HCT116 (cell line): ENCODE results near the gene DYNC1LI1. TPM values are rescaled to one million over a fixed set of nuclear protein-coding genes. Genes with fewer than 3 reads are reported as not detected.

Source experiments
- ATAC-seq: fragments of 200-7000 bp; cut with Tn5 transposase; 2 replicates; pipeline ENCODE4 v1.9.1; 2020; ENCODE audit warnings: mild to moderate bottlenecking, moderate library complexity
- BruUV-seq: library from RNA; stranded (reverse); fragments of 400-500 nt; replicated peaks from 2 replicates; lab custom pipeline; 2021; lab: Mats Ljungman, UMichigan
- CTCF ChIA-PET: fragments of 300-600 bp; sonication (Branson Sonifier 250); formaldehyde crosslinking; loops from one replicate; lab custom pipeline; 2021; ENCODE audit warnings: antibody characterized with exemption; lab: Charles Lee
- POLR2A ChIA-PET: fragments of 300-600, 350-600 bp; sonication (Branson Sonifier 250); formaldehyde crosslinking; loops from one replicate; lab custom pipeline; 2021; ENCODE audit warnings: antibody characterized with exemption; lab: Charles Lee
- RAD21 ChIA-PET, 2 experiments: fragments of 300-600 bp; sonication (Branson Sonifier 250); formaldehyde crosslinking; loops; one replicate each; lab custom pipeline; 2023; ENCODE audit warnings: low total read pairs in 2 of 2; ENCODE audit not compliant: uncharacterized antibody in 2 of 2, unreplicated experiment in 2 of 2, low non-redundant PET in 1 of 2; lab: Charles Lee
- DNase-seq: peaks from one replicate; pipeline ENCODE4 v3.0.0-alpha.2; 2010; ENCODE audit warnings: low read depth, low spot score
- H2AFZ ChIP-seq: fragments of 200-600 bp; shearing (Covaris generic), sonication (generic); 2 replicates; pipeline ENCODE4 v1.6.1; 2017; ENCODE audit warnings: low read depth, mixed run types, mixed read lengths, antibody characterized with exemption, low read length; ENCODE audit not compliant: poor library complexity, severe bottlenecking
- H3K27ac ChIP-seq: 2 replicates; pipeline ENCODE4 v1.5.1; 2012; ENCODE audit warnings: low read depth, low read length
- H3K27me3 ChIP-seq: fragments of 200-600 bp; sonication (generic); 2 replicates; pipeline ENCODE4 v1.6.1; 2016; ENCODE audit warnings: mixed run types, low read length, mixed read lengths; ENCODE audit not compliant: insufficient read depth
- H3K36me3 ChIP-seq, 2 experiments: fragments of 200-500 bp in 1 of 2; fragments of 200-600 bp in 1 of 2; sonication (Bioruptor generic) in 1 of 2; sonication (generic) in 1 of 2; 2 replicates each; pipeline versions ENCODE4 v1.5.1 to v1.6.1; 2014 to 2016; ENCODE audit warnings: low read length in 2 of 2, inconsistent platforms in 1 of 2, mixed read lengths in 1 of 2, mixed run types in 1 of 2; ENCODE audit not compliant: insufficient read depth in 2 of 2, control insufficient read depth in 1 of 2
- H3K4me1 ChIP-seq, 2 experiments: fragments of 200-600 bp in 1 of 2; sonication (generic) in 1 of 2; 2 replicates each; pipeline versions ENCODE4 v1.5.1 to v1.6.1; 2012 to 2017; ENCODE audit warnings: low read length in 2 of 2, inconsistent platforms in 1 of 2, mild to moderate bottlenecking in 1 of 2, mixed read lengths in 1 of 2, mixed run types in 1 of 2, moderate library complexity in 1 of 2; ENCODE audit not compliant: insufficient read depth in 2 of 2, control insufficient read depth in 1 of 2
- H3K4me2 ChIP-seq: fragments of 200-600 bp; sonication (generic); 2 replicates; pipeline ENCODE4 v1.6.1; 2017; ENCODE audit warnings: mixed run types, low read length, mixed read lengths
- H3K4me3 ChIP-seq, 2 experiments: fragments of 200-600 bp in 1 of 2; sonication (generic) in 1 of 2; replicated peaks in 1 of 2; 2 replicates each; pipeline ENCODE4 v1.5.1; 2011 to 2016; ENCODE audit warnings: low read length in 2 of 2, control low read depth in 1 of 2, low read depth in 1 of 2, mild to moderate bottlenecking in 1 of 2, mixed read lengths in 1 of 2, mixed run types in 1 of 2
- H3K79me2 ChIP-seq: fragments of 200-600 bp; sonication (generic); 2 replicates; pipeline ENCODE4 v1.6.1; 2017; ENCODE audit warnings: mild to moderate bottlenecking, mixed run types, low read length, moderate library complexity, mixed read lengths; ENCODE audit not compliant: insufficient read depth
- H3K9ac ChIP-seq: fragments of 200-600 bp; sonication (generic); 2 replicates; pipeline ENCODE4 v1.6.1; 2016; ENCODE audit warnings: low read length, mixed read lengths
- H3K9me2 ChIP-seq: fragments of 200-600 bp; sonication (generic), shearing (Covaris generic); 2 replicates; pipeline ENCODE4 v1.6.1; 2017; ENCODE audit warnings: mixed run types, mild to moderate bottlenecking, moderate library complexity; ENCODE audit not compliant: insufficient read depth
- H3K9me3 ChIP-seq, 2 experiments: fragments of 200-500 bp in 1 of 2; fragments of 200-600 bp in 1 of 2; sonication (Bioruptor generic) in 1 of 2; sonication (generic) in 1 of 2; 2 replicates each; pipeline ENCODE4 v1.6.1; 2014 to 2017; ENCODE audit warnings: low read length in 2 of 2, mixed read lengths in 2 of 2, inconsistent platforms in 1 of 2, low read depth in 1 of 2, mild to moderate bottlenecking in 1 of 2, mixed run types in 1 of 2, moderate library complexity in 1 of 2; ENCODE audit not compliant: control insufficient read depth in 1 of 2, insufficient read depth in 1 of 2
- H4K20me1 ChIP-seq: fragments of 200-600 bp; sonication (generic), shearing (Covaris generic); 2 replicates; pipeline ENCODE4 v1.6.1; 2017; ENCODE audit warnings: mixed run types, mild to moderate bottlenecking, moderate library complexity; ENCODE audit not compliant: insufficient read depth
- CEBPB ChIP-seq: IDR thresholded peaks from 2 replicates; pipeline ENCODE4 v1.6.1; 2012; ENCODE audit warnings: low read depth
- EGR1 ChIP-seq: IDR thresholded peaks from 2 replicates; pipeline ENCODE4 v1.6.1; 2012; ENCODE audit warnings: low read depth
- ELF1 ChIP-seq: IDR thresholded peaks from 2 replicates; pipeline ENCODE4 v1.6.1; 2012; ENCODE audit warnings: low read depth, borderline replicate concordance
- EZH2phosphoT487 ChIP-seq: fragments of 200-600 bp; IDR thresholded peaks from 2 replicates; pipeline ENCODE4 v1.6.1; 2018; ENCODE audit warnings: antibody characterized with exemption, borderline replicate concordance
- FOSL1 ChIP-seq: IDR thresholded peaks from 2 replicates; pipeline ENCODE4 v1.6.1; 2012; ENCODE audit warnings: low read depth
- POLR2A ChIP-seq: IDR thresholded peaks from 2 replicates; pipeline ENCODE4 v1.7.0; 2011; ENCODE audit warnings: borderline replicate concordance; ENCODE audit not compliant: insufficient read depth, insufficient read length; ENCODE audit errors: extremely low read depth
- POLR2AphosphoS5 ChIP-seq: IDR thresholded peaks from 2 replicates; pipeline ENCODE4 v1.6.1; 2011; ENCODE audit warnings: mild to moderate bottlenecking, low read depth, low read length, moderate library complexity
- RAD21 ChIP-seq: IDR thresholded peaks from 2 replicates; pipeline ENCODE4 v1.6.1; 2012; ENCODE audit warnings: low read depth, mild to moderate bottlenecking
- SIN3A ChIP-seq: IDR thresholded peaks from 2 replicates; pipeline ENCODE4 v1.6.1; 2012; ENCODE audit warnings: low read depth
- SRF ChIP-seq: IDR thresholded peaks from 2 replicates; pipeline ENCODE4 v1.6.1; 2012; ENCODE audit warnings: low read depth
- TCF7L2 ChIP-seq: IDR thresholded peaks from 2 replicates; pipeline ENCODE4 v1.7.0; 2011; ENCODE audit warnings: borderline replicate concordance, inconsistent platforms; ENCODE audit not compliant: insufficient read depth, insufficient read length; ENCODE audit errors: extremely low read depth
- ZFX ChIP-seq: fragments of 450-650 bp; IDR thresholded peaks from 2 replicates; pipeline ENCODE4 v1.6.1; 2017
- intact Hi-C: fragments of 100-400 bp; cut with micrococcal nuclease; formaldehyde crosslinking; loops from 2 replicates; pipeline ENCODE4 v1.10.0; 2022
- total RNA-seq: library from RNA; stranded (reverse); gene quantifications from one replicate; pipeline ENCODE4 v1.2.1, GENCODE V29; 2021; ENCODE audit not compliant: unreplicated experiment
- TF ChIP-seq, protein P1 (sequence below): IDR thresholded peaks from 2 replicates; pipeline ENCODE4 v1.6.1; 2011; ENCODE audit warnings: mild to moderate bottlenecking, low read length, moderate library complexity; ENCODE audit not compliant: insufficient replicate concordance; ENCODE audit errors: extremely low read depth
- TF ChIP-seq, protein P2 (sequence below): IDR thresholded peaks from 2 replicates; pipeline ENCODE4 v1.6.1; 2012; ENCODE audit warnings: low read depth
- TF ChIP-seq, protein P3 (sequence below): IDR thresholded peaks from 2 replicates; pipeline ENCODE4 v1.6.1; 2012

DYNC1LI1 gene
- total RNA-seq, 1 experiment from 2014 or later, result 39.4 TPM

DNA sequence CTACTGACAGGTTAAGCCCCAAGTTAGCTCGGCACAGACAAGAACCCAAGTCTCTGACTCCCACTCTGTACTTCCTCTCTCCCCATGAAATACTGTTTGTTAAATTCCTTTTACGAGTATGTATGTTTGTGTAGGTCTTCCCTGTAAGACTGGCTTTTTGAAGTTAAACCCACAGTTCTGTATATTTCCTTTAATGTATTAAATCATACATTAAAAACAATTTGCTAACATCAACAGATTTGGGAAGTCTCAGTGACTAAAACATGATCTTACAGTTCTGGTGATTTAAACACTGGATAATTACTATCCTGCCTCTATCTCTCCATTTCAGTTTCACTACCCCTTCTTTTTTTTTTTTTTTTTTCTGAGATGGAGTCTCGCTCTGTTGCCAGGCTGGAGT is 72.4 kb downstream of the DYNC1LI1 start:
- no peak overlapping the region for H2AFZ ChIP-seq
- CTCF ChIA-PET, result no interaction called here
- H3K4me2 ChIP-seq, result no peak overlapping the region
- H3K36me3 ChIP-seq, result no peaks in the 10 kb centered on the region
- no peaks in the 10 kb centered on the region for H3K27me3 ChIP-seq
- ATAC-seq, result no peak
- no TSS peak for BruUV-seq
- POLR2A ChIA-PET, result no interaction called here
- H3K79me2 ChIP-seq, result peaks cover 26% of the 10 kb centered on the region
- H3K9ac ChIP-seq, result no peak overlapping the region
- RAD21 ChIA-PET, result no interaction called here
- peaks cover 3% of the 10 kb centered on the region; the same call in 1 of the 2 replicates for H4K20me1 ChIP-seq
- intact Hi-C loops, result no loop called here
- H3K4me3 ChIP-seq, result no peak overlapping the region
- DNase-seq, result no peak
- H3K4me1 ChIP-seq, result peaks cover 8 to 17% of the 10 kb centered on the region in 2 experiments; a peak in 3 of 4 replicates
- TF ChIP-seq CEBPB (no peak), ZFX (no peak), FOSL1 (no peak), ELF1 (no peak), EZH2phosphoT487 (no peak), POLR2AphosphoS5 (no peak), RAD21 (no peak), SRF (no peak), POLR2A (no peak), SIN3A (no peak), EGR1 (no peak), TCF7L2 (no peak)
- TF ChIP-seq, protein P1, sequence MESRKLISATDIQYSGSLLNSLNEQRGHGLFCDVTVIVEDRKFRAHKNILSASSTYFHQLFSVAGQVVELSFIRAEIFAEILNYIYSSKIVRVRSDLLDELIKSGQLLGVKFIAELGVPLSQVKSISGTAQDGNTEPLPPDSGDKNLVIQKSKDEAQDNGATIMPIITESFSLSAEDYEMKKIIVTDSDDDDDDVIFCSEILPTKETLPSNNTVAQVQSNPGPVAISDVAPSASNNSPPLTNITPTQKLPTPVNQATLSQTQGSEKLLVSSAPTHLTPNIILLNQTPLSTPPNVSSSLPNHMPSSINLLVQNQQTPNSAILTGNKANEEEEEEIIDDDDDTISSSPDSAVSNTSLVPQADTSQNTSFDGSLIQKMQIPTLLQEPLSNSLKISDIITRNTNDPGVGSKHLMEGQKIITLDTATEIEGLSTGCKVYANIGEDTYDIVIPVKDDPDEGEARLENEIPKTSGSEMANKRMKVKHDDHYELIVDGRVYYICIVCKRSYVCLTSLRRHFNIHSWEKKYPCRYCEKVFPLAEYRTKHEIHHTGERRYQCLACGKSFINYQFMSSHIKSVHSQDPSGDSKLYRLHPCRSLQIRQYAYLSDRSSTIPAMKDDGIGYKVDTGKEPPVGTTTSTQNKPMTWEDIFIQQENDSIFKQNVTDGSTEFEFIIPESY, result no peak
- TF ChIP-seq, protein P2, sequence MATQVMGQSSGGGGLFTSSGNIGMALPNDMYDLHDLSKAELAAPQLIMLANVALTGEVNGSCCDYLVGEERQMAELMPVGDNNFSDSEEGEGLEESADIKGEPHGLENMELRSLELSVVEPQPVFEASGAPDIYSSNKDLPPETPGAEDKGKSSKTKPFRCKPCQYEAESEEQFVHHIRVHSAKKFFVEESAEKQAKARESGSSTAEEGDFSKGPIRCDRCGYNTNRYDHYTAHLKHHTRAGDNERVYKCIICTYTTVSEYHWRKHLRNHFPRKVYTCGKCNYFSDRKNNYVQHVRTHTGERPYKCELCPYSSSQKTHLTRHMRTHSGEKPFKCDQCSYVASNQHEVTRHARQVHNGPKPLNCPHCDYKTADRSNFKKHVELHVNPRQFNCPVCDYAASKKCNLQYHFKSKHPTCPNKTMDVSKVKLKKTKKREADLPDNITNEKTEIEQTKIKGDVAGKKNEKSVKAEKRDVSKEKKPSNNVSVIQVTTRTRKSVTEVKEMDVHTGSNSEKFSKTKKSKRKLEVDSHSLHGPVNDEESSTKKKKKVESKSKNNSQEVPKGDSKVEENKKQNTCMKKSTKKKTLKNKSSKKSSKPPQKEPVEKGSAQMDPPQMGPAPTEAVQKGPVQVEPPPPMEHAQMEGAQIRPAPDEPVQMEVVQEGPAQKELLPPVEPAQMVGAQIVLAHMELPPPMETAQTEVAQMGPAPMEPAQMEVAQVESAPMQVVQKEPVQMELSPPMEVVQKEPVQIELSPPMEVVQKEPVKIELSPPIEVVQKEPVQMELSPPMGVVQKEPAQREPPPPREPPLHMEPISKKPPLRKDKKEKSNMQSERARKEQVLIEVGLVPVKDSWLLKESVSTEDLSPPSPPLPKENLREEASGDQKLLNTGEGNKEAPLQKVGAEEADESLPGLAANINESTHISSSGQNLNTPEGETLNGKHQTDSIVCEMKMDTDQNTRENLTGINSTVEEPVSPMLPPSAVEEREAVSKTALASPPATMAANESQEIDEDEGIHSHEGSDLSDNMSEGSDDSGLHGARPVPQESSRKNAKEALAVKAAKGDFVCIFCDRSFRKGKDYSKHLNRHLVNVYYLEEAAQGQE, result no peak
- TF ChIP-seq, protein P3, sequence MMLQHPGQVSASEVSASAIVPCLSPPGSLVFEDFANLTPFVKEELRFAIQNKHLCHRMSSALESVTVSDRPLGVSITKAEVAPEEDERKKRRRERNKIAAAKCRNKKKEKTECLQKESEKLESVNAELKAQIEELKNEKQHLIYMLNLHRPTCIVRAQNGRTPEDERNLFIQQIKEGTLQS, result no peak
- H3K9me3 ChIP-seq, result no peaks in the 10 kb centered on the region
- no peak overlapping the region for H3K27ac ChIP-seq
- no peaks in the 10 kb centered on the region for H3K9me2 ChIP-seq
